ENCODE results near the gene ARL3.

GRCh38 chr10:102752934-102753664, 38.9 kb upstream of the ARL3 start:
- TF ChIP-seq EZH2 (IDR thresholded peaks at IDR 0.05; ENCODE audit: borderline replicate concordance, low read length) (no peak), CTCF (conservative IDR thresholded peaks at IDR 0.05 in 1 of 2, IDR thresholded peaks at IDR 0.05 in 1 of 2; ENCODE audit: extremely low read depth in 1 of 2, insufficient read depth in 1 of 2, low read depth in 1 of 2, low read length in 2 of 2) (peak; percentile 52 to 77)

All from mammary epithelial cell (primary cell).